Peyer's patch (tissue), 4 donors: Measurements from ENCODE around the gene GFY. TPM values are rescaled to one million over a fixed set of nuclear protein-coding genes. Genes with fewer than 3 reads are reported as not detected.

ENCODE experiments used
- DNase-seq, 3 donors: peaks; one replicate each; pipeline ENCODE4 v3.0.0-alpha.2; 2017 to 2019
- H3K27ac ChIP-seq, 4 donors: fragments of 200-600 bp; sonication (generic); one replicate each; pipeline ENCODE4 v1.5.1; 2016 to 2019
- H3K27me3 ChIP-seq, 2 donors: fragments of 200-600 bp; sonication (generic); one replicate each; pipeline ENCODE4 v1.5.1; 2019
- H3K36me3 ChIP-seq, 3 donors: fragments of 200-600 bp; sonication (generic); one replicate each; pipeline ENCODE4 v1.5.1; 2016 to 2019
- H3K4me1 ChIP-seq, 4 donors: fragments of 200-600 bp; sonication (generic); one replicate each; pipeline ENCODE4 v1.5.1; 2016 to 2019
- H3K4me3 ChIP-seq, 4 donors: fragments of 200-600 bp; sonication (generic); 1 replicate in 3 of 4; 2 replicates in 1 of 4; pipeline ENCODE4 v1.5.1; 2016 to 2019; ENCODE audit warnings: mild to moderate bottlenecking in 1 of 4
- H3K9me3 ChIP-seq, 4 donors: fragments of 200-600 bp; sonication (generic); one replicate each; pipeline ENCODE4 v1.5.1; 2016 to 2019; ENCODE audit warnings: mild to moderate bottlenecking in 1 of 4
- CTCF ChIP-seq, 6 experiments: fragments of 450-650 bp in 4 of 6; fragments of 200-600 bp in 2 of 6; sonication (generic) in 1 of 6; IDR thresholded peaks; one replicate each; pipeline ENCODE4 v1.5.1; 2017 to 2019; ENCODE audit warnings: antibody characterized with exemption in 6 of 6, mild to moderate bottlenecking in 3 of 6, moderate library complexity in 1 of 6
- POLR2A ChIP-seq, 2 donors: fragments of 450-650 bp; IDR thresholded peaks; one replicate each; pipeline ENCODE4 v1.5.1; 2017; ENCODE audit warnings: antibody characterized with exemption in 2 of 2, mild to moderate bottlenecking in 2 of 2, moderate library complexity in 2 of 2
- total RNA-seq, 4 donors: library from RNA; depleted of rRNA; stranded (reverse); fragments of >200 nt; gene quantifications; one replicate each; pipeline ENCODE4 v1.1.0, GENCODE V29; 2016

Gene GFY
- total RNA-seq, 4 donors from 2014 or later, result not detected

DNA sequence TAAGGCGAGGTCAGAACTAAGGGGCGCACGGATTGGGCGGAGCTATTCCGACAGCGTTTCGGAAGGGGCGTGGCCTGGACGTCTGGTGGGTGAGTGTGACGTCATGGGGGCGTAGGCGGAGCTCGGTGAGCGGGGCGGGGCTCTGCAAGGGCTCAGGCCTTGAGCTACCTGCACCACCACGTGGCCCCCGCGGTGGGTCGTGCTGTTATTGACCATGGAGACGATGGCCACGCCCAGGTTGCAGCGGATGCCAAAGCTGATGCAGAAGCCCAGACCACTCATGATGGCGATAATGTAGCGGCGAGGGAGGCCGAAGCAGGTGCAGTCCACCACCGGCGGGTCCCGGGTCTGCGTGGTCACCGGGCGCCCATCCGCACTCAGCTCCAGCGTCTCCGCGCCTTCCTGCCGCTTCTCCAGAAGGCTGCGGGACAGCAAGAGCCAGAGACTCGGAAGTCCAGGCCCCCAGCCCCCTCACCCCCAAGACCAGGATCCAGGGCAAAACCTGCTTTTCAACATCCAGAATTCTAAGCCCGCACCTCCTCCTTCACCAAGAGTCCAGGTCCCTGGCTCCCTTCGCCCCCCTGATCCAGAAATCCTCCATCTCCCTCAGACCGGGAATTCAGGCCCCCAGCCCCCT, 11.3 kb downstream of the GFY start:
- no peak for TF ChIP-seq POLR2A (IDR thresholded peaks at IDR 0.05)
- no peak for TF ChIP-seq CTCF (IDR thresholded peaks at IDR 0.05)
- Histone ChIP-seq H3K4me1 (peaks cover 0 to 6% (median 0%) of the 10 kb centered on the region in 4 donors), H3K36me3 (no peaks in the 10 kb centered on the region), H3K27ac (no peak overlapping the region), H3K9me3 (peaks cover 0 to 4% (median 0%) of the 10 kb centered on the region in 4 donors), H3K4me3 (no peak overlapping the region), H3K27me3 (peaks cover 0 to 73% of the 10 kb centered on the region in 2 donors)
- peak in 1 of 3 donors; percentile 39 for DNase-seq

DNA sequence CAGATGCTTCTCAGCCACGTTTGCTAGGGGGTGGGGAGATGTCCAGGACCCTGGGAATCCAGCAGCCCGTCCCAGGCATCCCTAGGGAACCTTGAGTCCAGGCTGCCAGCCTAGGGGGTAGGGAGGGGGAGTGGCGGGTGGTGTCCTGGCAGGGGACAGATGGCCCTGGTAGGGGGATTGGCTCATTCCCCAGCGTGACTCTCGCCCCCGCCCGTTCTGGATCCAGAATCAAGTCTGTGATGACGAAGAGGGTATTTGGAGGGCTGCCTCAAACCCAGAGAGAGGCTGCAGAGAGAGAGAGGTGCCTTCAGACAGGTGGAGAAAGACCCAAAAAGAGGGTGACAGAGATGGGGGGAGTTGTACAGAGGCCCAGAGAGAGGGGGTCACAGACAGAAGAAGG, 12.0 kb downstream of the GFY start:
- H3K27ac ChIP-seq, result no peak overlapping the region
- H3K36me3 ChIP-seq, result no peaks in the 10 kb centered on the region
- peaks cover 0 to 73% of the 10 kb centered on the region in 2 donors for H3K27me3 ChIP-seq
- no peak overlapping the region for H3K4me3 ChIP-seq
- TF ChIP-seq CTCF (IDR thresholded peaks at IDR 0.05) (no peak), POLR2A (IDR thresholded peaks at IDR 0.05) (no peak)
- peaks cover 0 to 8% (median 0%) of the 10 kb centered on the region in 4 donors for H3K4me1 ChIP-seq
- DNase-seq, result no peak
- H3K9me3 ChIP-seq, result peaks cover 0 to 4% (median 0%) of the 10 kb centered on the region in 4 donors

- peaks cover 0 to 4% (median 0%) of the 10 kb centered on the region in 4 donors for H3K9me3 ChIP-seq
- peaks cover 0 to 65% of the 10 kb centered on the region in 2 donors for H3K27me3 ChIP-seq
- no peak overlapping the region for H3K27ac ChIP-seq
- no peak overlapping the region for H3K4me3 ChIP-seq
- no peak for DNase-seq
- TF ChIP-seq CTCF (IDR thresholded peaks at IDR 0.05), result no peak
- no peak for TF ChIP-seq POLR2A (IDR thresholded peaks at IDR 0.05)
- peaks cover 0 to 12% (median 0%) of the 10 kb centered on the region in 4 donors for H3K4me1 ChIP-seq
- no peaks in the 10 kb centered on the region for H3K36me3 ChIP-seq
Observed at GRCh38 chr19:49438261-49438660, 13.1 kb downstream of the GFY start.

DNA sequence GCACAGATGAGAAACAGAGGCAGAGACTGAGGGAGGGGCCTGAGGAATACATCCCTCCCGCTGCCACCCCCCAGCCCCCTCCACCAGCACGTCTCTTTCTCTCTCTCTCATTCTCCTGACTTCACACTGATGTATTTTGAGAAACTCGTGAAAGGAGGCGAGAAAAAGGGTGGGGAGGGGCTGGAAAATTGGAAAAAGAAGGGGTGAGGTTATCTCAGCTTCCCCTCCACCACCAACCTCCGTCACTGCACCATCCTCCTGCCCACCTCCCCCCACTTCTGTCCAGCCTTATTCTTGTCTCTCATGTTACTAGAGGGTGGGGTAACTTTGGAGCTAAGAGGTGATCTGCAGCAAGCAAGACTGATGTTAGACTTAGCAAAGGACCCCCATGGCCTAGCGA, 14.6 kb downstream of the GFY start:
- no peak for TF ChIP-seq POLR2A (IDR thresholded peaks at IDR 0.05)
- TF ChIP-seq CTCF (IDR thresholded peaks at IDR 0.05), result no peak
- H3K27me3 ChIP-seq, result peaks cover 0 to 50% of the 10 kb centered on the region in 2 donors
- H3K27ac ChIP-seq, result no peak overlapping the region
- peaks cover 0 to 4% (median 0%) of the 10 kb centered on the region in 4 donors for H3K9me3 ChIP-seq
- DNase-seq, result no peak
- no peaks in the 10 kb centered on the region for H3K36me3 ChIP-seq
- H3K4me3 ChIP-seq, result no peak overlapping the region
- H3K4me1 ChIP-seq, result peaks cover 0 to 12% (median 0%) of the 10 kb centered on the region in 4 donors

GRCh38 chr19:49440439-49441209, 15.4 kb downstream of the GFY start:
- H3K27ac ChIP-seq, result no peak overlapping the region
- TF ChIP-seq POLR2A (IDR thresholded peaks at IDR 0.05) (no peak), CTCF (IDR thresholded peaks at IDR 0.05) (no peak)
- H3K4me3 ChIP-seq, result peak overlapping the region; percentile 11 to 39 (median 32)
- H3K27me3 ChIP-seq, result peaks cover 0 to 43% of the 10 kb centered on the region in 2 donors
- H3K9me3 ChIP-seq, result peaks cover 0 to 4% (median 0%) of the 10 kb centered on the region in 4 donors
- peaks cover 0 to 12% (median 0%) of the 10 kb centered on the region in 4 donors for H3K4me1 ChIP-seq
- no peak for DNase-seq
- H3K36me3 ChIP-seq, result no peaks in the 10 kb centered on the region
